ENCODE measurements around the gene IFNAR2.
A peak's percentile ranks its signal among the peaks of the same experiment; 100 is the strongest.

IFNAR2 gene

DNA sequence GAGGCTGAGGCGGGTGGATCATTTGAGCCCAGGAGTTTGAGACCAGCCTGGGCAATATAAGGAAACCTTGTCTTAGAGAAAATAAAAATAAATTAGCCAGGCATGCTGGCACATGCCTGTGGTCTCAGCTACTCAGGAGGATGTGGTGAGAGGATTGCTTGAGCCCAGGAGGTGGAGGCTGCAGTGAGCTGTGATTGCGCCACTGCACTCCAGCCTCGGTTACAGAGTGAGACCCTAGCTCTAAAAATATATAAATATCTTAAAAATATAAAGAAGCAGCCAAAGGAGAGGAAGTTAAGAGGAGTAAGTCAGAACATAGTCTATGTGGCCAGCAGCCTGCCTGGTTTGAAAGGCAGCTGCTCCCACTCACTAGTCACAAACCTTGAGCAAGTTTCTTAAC, 31.9 kb downstream of the IFNAR2 start:
- DNase-seq = no peak
- Mint-ChIP-seq H3K27ac (peak overlapping the region; percentile 66), H3K4me1 (ENCODE audit: low read depth) (peaks cover 62% of the 10 kb centered on the region), H3K9me3 (peaks cover 4% of the 10 kb centered on the region), H3K36me3 (ENCODE audit: low read depth) (peaks cover 68% of the 10 kb centered on the region), H3K27me3 (no peaks in the 10 kb centered on the region), H3K4me3 (no peak overlapping the region)

DNA sequence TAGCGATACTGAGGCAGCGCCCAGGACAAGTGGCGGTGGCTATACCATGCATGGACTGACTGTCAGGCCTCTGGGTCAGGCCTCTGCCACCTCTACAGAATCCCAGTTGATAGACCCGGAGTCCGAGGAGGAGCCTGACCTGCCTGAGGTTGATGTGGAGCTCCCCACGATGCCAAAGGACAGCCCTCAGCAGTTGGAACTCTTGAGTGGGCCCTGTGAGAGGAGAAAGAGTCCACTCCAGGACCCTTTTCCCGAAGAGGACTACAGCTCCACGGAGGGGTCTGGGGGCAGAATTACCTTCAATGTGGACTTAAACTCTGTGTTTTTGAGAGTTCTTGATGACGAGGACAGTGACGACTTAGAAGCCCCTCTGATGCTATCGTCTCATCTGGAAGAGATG, 33.2 kb downstream of the IFNAR2 start:
- Mint-ChIP-seq H3K4me1 (ENCODE audit: low read depth) (peaks cover 63% of the 10 kb centered on the region), H3K4me3 (no peak overlapping the region), H3K9me3 (no peaks in the 10 kb centered on the region), H3K27ac (peak overlapping the region; percentile 44), H3K27me3 (no peaks in the 10 kb centered on the region), H3K36me3 (ENCODE audit: low read depth) (peaks cover 63% of the 10 kb centered on the region)
- no peak for DNase-seq

DNA sequence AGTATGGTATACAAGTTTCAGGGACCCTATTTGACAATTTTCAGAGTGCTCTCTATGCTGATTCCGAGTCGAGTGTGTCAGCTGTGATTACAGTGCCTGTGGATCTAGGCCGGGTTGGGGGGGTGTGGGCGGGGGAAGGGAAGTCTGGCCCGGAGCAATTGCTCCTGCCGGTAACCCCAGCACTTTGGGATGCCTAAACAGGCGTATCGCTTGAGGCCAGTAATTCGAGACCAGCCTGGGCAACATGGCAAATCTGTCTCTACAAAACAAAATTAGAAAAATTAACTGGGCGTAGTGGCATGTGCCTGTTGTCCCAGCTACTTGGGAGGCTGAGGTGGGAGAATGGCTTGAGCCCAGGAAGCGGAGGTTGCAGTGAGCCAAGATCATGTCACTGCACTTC, 34.8 kb downstream of the IFNAR2 start:
- H3K27ac Mint-ChIP-seq = no peak overlapping the region
- peaks cover 64% of the 10 kb centered on the region for H3K36me3 Mint-ChIP-seq (ENCODE audit: low read depth)
- no peaks in the 10 kb centered on the region for H3K9me3 Mint-ChIP-seq
- no peaks in the 10 kb centered on the region for H3K27me3 Mint-ChIP-seq
- DNase-seq = no peak
- no peak overlapping the region for H3K4me3 Mint-ChIP-seq
- H3K4me1 Mint-ChIP-seq (ENCODE audit: low read depth) = peaks cover 65% of the 10 kb centered on the region

DNA sequence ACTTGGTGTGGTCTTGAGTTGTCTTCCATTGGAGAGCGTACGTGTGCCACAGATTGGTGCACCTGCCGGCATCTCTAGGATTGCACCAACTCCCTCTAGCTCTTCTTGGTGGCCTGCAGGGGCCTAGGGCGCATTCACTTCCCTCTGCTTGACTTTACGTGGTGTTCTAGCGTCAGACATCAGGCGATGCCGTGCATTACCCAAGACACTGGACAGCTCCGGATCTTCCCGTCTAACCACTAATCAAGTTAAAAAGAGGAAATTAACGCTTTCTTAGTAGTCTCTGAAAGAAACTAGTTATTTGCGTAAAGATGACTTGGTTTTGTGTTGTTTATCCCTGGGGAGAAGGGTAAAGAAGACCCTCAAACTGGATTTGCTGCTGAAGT, 35.9 kb downstream of the IFNAR2 start:
- Mint-ChIP-seq H3K27ac (peak overlapping the region; percentile 90), H3K27me3 (no peaks in the 10 kb centered on the region), H3K4me3 (peak overlapping the region; percentile 89), H3K36me3 (ENCODE audit: low read depth) (peaks cover 69% of the 10 kb centered on the region), H3K4me1 (ENCODE audit: low read depth) (peaks cover 61% of the 10 kb centered on the region), H3K9me3 (no peaks in the 10 kb centered on the region)
- no peak for DNase-seq

DNA sequence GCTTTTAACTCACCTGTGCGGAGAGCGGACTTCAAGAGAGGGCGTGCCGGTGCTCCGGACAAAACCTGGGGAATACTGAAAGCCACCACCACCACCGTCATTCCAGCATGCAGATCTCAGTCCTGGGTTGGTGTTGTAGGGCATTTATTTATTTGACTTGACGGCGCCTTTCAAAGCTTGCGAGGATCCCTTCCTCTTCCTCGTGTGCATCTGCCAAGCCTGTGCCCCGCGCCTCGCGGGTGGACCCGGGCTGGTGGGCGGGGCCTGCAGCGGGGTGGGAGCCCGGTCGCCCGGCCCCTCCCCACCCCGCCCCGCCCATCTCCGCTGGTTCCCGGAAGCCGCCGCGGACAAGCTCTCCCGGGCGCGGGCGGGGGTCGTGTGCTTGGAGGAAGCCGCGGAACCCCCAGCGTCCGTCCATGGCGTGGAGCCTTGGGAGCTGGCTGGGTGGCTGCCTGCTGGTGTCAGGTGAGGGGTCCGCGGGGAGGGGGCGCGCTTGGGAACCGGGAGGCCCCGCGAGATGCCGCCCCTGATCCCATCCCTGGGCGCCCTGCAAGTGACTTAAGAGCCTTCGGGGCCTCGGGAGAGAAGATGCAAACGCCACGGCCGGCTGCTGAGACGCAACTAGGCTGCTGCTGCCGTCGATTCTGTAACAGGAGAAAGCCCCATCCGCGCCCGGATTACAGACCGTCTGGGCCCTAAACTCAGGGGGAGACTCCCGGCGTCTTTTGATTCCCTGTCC, 36.5 kb downstream of the IFNAR2 start, which contains the start of gene IL10RB:
IL10RB (plus strand) TSS at position 318 of the 739 bp plus-strand sequence; CDS start at position 417, 99 bp downstream.
- H3K4me1 Mint-ChIP-seq (ENCODE audit: low read depth) = peaks cover 60% of the 10 kb centered on the region
- peak within 1 kb of the TSS; percentile 96 for H3K27ac Mint-ChIP-seq

DNA sequence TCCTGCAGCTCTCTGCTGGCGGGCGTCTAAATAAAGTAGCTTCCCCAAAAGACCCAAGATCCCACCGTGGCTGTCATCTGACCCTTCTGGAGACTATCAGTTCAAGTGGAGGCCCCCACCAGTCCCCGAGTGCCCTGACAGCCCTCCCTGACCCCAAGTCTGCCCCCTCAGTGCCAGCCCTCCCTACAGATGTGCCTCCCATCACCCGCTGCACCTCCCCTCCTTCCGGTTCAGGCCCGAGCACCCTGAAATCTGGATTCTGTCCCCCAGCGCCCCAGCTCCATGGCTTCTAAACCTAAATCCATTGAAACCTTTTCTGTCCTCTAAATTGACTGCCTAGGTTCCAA, 37.0 kb downstream of the IFNAR2 start:
- H3K4me3 Mint-ChIP-seq = peak overlapping the region; percentile 89
- peak overlapping the region; percentile 96 for H3K27ac Mint-ChIP-seq
- H3K9me3 Mint-ChIP-seq = no peaks in the 10 kb centered on the region
- no peak for DNase-seq
- H3K36me3 Mint-ChIP-seq (ENCODE audit: low read depth) = peaks cover 79% of the 10 kb centered on the region
- no peaks in the 10 kb centered on the region for H3K27me3 Mint-ChIP-seq
- peaks cover 56% of the 10 kb centered on the region for H3K4me1 Mint-ChIP-seq (ENCODE audit: low read depth)

More for the DNA sequence above, 36.5 kb downstream of the IFNAR2 start, which contains the start of gene IL10RB:
- Mint-ChIP-seq H3K27me3 (no peaks in the 10 kb centered on the region), H3K36me3 (ENCODE audit: low read depth) (peaks cover 75% of the 10 kb centered on the region), H3K9me3 (no peaks in the 10 kb centered on the region), H3K4me3 (peak within 1 kb of the TSS; percentile 89)
- peak; percentile 84 for DNase-seq

DNA sequence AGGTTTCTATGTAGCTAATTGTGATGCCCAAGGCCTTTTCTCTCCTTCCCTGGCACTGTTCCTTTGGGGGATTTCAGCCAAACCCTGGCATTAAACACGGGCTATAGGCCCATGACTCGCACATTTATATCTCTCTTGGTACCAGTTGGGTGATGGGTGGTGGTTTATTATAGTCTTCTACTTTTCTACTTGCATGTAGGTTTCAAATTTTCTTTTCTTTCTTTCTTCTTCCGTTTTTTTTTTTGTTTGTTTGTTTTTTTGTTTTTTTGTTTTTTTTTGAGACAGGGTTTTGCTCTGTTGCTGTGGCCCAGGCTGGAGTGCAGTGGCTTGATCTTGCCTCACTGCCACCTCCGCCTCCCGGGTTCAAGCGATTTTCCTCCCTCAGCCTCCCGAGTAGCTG, 37.5 kb downstream of the IFNAR2 start:
- Mint-ChIP-seq H3K4me3 (peak overlapping the region; percentile 89), H3K27ac (peak overlapping the region; percentile 96), H3K36me3 (ENCODE audit: low read depth) (peaks cover 82% of the 10 kb centered on the region), H3K9me3 (no peaks in the 10 kb centered on the region), H3K4me1 (ENCODE audit: low read depth) (peaks cover 54% of the 10 kb centered on the region), H3K27me3 (no peaks in the 10 kb centered on the region)
- no peak for DNase-seq

DNA sequence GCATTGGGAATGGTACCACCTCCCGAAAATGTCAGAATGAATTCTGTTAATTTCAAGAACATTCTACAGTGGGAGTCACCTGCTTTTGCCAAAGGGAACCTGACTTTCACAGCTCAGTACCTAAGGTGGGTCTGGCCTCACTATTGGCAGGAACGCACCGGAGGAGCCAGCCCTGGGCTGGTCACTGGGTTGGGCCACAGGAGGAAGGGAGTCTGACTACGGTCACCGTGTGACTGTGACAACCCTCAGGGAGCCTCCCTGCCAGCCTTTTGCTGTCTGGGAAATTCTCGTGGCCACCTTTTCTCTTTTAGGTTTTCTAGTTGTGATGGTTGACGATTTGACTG, 38.6 kb downstream of the IFNAR2 start:
- DNase-seq = no peak
- Mint-ChIP-seq H3K4me3 (peak overlapping the region; percentile 89), H3K27ac (peak overlapping the region; percentile 96), H3K9me3 (no peaks in the 10 kb centered on the region), H3K36me3 (ENCODE audit: low read depth) (peaks cover 78% of the 10 kb centered on the region), H3K4me1 (ENCODE audit: low read depth) (peaks cover 58% of the 10 kb centered on the region), H3K27me3 (no peaks in the 10 kb centered on the region)

DNA sequence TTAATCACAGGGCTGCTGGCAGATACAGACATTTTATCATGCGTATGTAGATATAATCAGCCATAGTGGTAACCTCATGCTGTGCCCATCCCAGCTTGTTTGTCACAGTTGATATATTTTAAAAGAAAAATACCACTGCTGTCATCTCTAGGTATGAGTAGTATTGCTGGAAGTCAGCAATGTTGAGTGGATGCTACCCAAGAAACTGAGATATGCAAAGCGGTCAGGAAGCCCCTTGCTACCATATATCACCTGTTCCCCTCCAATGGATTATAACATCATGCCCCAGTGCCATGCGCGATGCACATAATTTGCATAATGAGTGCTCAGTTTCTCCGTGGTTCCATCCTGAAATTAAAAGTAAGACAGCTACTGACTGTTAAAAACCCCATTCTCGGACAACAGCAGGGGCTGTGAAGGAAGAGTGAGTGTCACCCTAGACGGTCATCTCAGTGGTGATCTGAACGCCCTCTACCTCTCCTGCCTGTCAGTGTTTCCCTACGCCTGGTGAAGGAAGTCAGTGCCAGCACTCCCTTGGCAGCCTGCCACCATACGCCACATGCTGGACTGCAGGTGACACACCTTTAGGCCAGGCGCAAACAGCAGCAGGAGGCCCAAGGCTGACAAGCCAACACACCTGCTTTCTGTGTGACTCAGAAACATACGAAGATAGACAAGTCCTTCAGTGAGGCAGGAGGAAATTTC, 39.2 kb downstream of the IFNAR2 start:
- H3K36me3 Mint-ChIP-seq (ENCODE audit: low read depth) = peaks cover 78% of the 10 kb centered on the region
- peaks cover 63% of the 10 kb centered on the region for H3K4me1 Mint-ChIP-seq (ENCODE audit: low read depth)
- no peaks in the 10 kb centered on the region for H3K27me3 Mint-ChIP-seq
- H3K9me3 Mint-ChIP-seq = no peaks in the 10 kb centered on the region
- peak; percentile 60 for DNase-seq
- H3K4me3 Mint-ChIP-seq = peak overlapping the region; percentile 89
- peak overlapping the region; percentile 96 for H3K27ac Mint-ChIP-seq

DNA sequence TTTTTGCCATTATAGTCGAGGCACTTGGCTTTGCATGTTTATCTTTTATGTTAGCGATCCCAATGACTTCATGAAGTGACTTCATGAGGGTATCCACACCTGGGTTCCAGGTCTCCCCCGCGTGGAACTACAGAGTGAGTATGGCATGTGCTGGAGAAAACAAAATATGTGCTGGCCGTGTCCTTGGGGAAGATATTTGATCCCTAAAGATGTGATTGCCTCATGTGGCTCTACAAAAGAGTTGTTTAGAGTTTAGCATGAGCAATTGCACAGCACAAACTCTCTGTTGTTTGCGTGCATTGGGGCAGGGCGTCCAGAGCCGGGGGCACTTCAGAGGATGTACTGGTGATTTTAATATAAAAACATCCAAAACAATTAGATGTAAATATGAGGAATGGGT, 41.2 kb downstream of the IFNAR2 start:
- H3K36me3 Mint-ChIP-seq (ENCODE audit: low read depth) = peaks cover 79% of the 10 kb centered on the region
- H3K27ac Mint-ChIP-seq = no peak overlapping the region
- peaks cover 55% of the 10 kb centered on the region for H3K4me1 Mint-ChIP-seq (ENCODE audit: low read depth)
- DNase-seq = no peak
- H3K27me3 Mint-ChIP-seq = no peaks in the 10 kb centered on the region
- no peaks in the 10 kb centered on the region for H3K9me3 Mint-ChIP-seq
- H3K4me3 Mint-ChIP-seq = no peak overlapping the region

DNA sequence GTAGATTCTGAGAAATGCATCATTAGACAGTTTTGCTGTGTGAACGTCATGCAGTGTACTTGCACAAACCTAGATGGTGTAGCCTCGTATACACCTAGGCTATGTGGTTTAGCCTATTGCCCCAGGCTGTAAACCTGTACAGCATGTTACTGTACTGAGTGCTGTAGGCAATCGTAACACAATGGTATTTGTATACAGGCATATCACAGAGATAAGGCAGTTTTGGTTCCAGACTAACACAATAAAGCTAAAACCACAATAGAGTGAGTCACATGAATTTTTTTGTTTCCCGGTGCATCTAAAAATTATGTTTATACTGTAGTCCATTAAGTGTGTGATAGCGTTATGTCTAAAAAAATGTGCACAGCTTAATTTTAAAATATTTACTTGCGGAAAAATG, 43.3 kb downstream of the IFNAR2 start:
- DNase-seq = no peak
- Mint-ChIP-seq H3K27ac (no peak overlapping the region), H3K4me3 (no peak overlapping the region), H3K9me3 (no peaks in the 10 kb centered on the region), H3K36me3 (ENCODE audit: low read depth) (peaks cover 83% of the 10 kb centered on the region), H3K27me3 (no peaks in the 10 kb centered on the region), H3K4me1 (ENCODE audit: low read depth) (peaks cover 41% of the 10 kb centered on the region)

DNA sequence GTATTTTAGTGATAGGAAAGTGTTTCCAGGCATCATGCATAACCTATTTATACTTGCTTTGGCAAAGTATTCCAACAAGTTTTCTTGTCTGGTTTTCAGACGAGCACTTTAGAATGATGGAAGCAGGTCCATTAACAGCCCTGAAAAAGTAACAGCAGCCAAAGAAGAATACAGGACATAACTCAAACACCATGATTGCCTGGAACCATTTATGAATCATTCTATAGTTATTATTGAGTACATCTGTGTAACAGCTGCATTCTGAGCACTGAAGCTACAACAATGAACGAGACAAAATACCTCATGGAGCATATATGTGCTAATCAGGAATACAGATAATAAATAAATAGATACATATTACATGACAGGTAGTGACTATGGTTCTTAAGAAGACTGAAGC, 49.0 kb downstream of the IFNAR2 start:
- Mint-ChIP-seq H3K9me3 (peaks cover 3% of the 10 kb centered on the region), H3K4me3 (no peak overlapping the region), H3K27ac (no peak overlapping the region), H3K4me1 (ENCODE audit: low read depth) (peaks cover 8% of the 10 kb centered on the region), H3K27me3 (no peaks in the 10 kb centered on the region), H3K36me3 (ENCODE audit: low read depth) (peaks cover 83% of the 10 kb centered on the region)
- DNase-seq = no peak

DNA sequence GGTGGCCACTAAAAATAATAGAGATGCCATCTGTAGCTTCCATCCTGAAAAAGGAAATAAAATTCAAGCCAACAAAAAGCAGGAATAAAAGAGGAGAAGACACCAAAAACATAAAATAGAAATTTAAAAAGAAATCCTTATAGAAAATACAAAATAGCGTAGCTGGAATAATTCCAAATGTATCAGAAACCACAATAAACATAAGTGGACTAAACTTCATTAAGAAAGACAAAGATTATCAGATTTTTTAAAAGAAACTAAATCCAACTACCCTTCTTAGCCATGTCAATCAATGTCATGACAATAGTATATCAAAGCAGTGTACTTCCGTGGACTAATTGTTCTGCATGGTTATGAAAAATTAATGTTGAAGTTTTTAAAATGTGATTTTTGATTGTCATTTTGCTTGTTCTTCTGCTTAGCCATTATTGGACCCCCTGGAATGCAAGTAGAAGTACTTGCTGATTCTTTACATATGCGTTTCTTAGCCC, 49.6 kb downstream of the IFNAR2 start:
- Mint-ChIP-seq H3K27ac (no peak overlapping the region), H3K4me1 (ENCODE audit: low read depth) (peaks cover 6% of the 10 kb centered on the region), H3K27me3 (no peaks in the 10 kb centered on the region), H3K4me3 (no peak overlapping the region), H3K9me3 (peaks cover 3% of the 10 kb centered on the region), H3K36me3 (ENCODE audit: low read depth) (peaks cover 84% of the 10 kb centered on the region)
- DNase-seq = no peak

All from activated T-cell treated with anti-CD3 and anti-CD28 coated beads, Interleukin-2, amount 50 U/mL, for 24 hours (primary cell).